ENCODE data around the gene NAIF1. TPM values are rescaled to one million over a fixed set of nuclear protein-coding genes. Genes with fewer than 3 reads are reported as not detected.
"Not testable (repeated sequence)": the region's sequence is repeated elsewhere in the genome, so short reads cannot be mapped to it uniquely, and the experiment has no call there.

Gene NAIF1
- total RNA-seq, 4 donors from 2014 or later, result 3.6 to 7.4 (median 6.9) TPM

GRCh38 chr9:128024761-128025308 lies 42.3 kb downstream of the NAIF1 start:
- DNase-seq, result no peak
- in situ Hi-C loops (cut with MboI; ENCODE audit: low sequenced_read_pairs in 4 of 4), result no loop called here
- H3K9me3 ChIP-seq, result no peaks in the 10 kb centered on the region
- H3K27ac ChIP-seq, result no peak overlapping the region
- H3K4me3 ChIP-seq, result no peak overlapping the region
- no peaks in the 10 kb centered on the region for H3K36me3 ChIP-seq
- no peak for ATAC-seq
- intact Hi-C loops (cut with DNase I; ENCODE audit: low total_unique reads), result no loop called here
- H3K4me1 ChIP-seq, result no peaks in the 10 kb centered on the region
- no peaks in the 10 kb centered on the region for H3K27me3 ChIP-seq
- TF ChIP-seq, protein P1, sequence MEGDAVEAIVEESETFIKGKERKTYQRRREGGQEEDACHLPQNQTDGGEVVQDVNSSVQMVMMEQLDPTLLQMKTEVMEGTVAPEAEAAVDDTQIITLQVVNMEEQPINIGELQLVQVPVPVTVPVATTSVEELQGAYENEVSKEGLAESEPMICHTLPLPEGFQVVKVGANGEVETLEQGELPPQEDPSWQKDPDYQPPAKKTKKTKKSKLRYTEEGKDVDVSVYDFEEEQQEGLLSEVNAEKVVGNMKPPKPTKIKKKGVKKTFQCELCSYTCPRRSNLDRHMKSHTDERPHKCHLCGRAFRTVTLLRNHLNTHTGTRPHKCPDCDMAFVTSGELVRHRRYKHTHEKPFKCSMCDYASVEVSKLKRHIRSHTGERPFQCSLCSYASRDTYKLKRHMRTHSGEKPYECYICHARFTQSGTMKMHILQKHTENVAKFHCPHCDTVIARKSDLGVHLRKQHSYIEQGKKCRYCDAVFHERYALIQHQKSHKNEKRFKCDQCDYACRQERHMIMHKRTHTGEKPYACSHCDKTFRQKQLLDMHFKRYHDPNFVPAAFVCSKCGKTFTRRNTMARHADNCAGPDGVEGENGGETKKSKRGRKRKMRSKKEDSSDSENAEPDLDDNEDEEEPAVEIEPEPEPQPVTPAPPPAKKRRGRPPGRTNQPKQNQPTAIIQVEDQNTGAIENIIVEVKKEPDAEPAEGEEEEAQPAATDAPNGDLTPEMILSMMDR (IDR thresholded peaks at IDR 0.05 in 4 of 5, conservative IDR thresholded peaks at IDR 0.05 in 1 of 5), result no peak
- no peak for TF ChIP-seq POLR2A (IDR thresholded peaks at IDR 0.05)

DNA sequence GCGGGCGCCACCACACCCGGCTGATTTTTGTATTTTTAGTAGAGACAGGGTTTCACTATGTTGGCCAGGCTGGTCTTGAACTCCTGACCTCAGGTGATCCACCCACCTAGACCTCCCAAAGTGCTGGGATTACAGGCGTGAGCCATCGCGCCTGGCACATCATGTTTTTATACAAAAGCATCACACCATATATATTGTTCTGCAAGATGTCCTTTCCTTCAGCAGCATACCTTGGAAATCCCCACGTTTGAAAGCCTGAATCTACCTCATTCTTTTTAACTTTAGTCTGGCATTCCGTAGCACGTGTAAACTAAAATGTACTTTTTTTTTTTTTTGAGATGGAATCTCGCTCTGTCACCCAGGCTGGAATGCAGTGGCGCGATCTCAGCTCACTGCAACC lies 43.4 kb downstream of the NAIF1 start:
- H3K9me3 ChIP-seq; H3K27ac ChIP-seq; in situ Hi-C loops (cut with MboI; ENCODE audit: low sequenced_read_pairs in 4 of 4); H3K27me3 ChIP-seq; intact Hi-C loops (cut with DNase I; ENCODE audit: low total_unique reads); DNase-seq; H3K36me3 ChIP-seq; ATAC-seq; H3K4me3 ChIP-seq; H3K4me1 ChIP-seq: not testable (repeated sequence)

GRCh38 chr9:128022886-128023285 lies 44.2 kb downstream of the NAIF1 start:
- Histone ChIP-seq H3K4me3 (no peak overlapping the region), H3K27me3 (no peaks in the 10 kb centered on the region), H3K36me3 (no peaks in the 10 kb centered on the region), H3K9me3 (no peaks in the 10 kb centered on the region), H3K4me1 (no peaks in the 10 kb centered on the region), H3K27ac (no peak overlapping the region)
- intact Hi-C loops (cut with DNase I; ENCODE audit: low total_unique reads), result no loop called here
- in situ Hi-C loops (cut with MboI; ENCODE audit: low sequenced_read_pairs in 4 of 4), result no loop called here
- DNase-seq, result no peak
- TF ChIP-seq POLR2A (IDR thresholded peaks at IDR 0.05), result no peak
- TF ChIP-seq, protein P1 (IDR thresholded peaks at IDR 0.05 in 4 of 5, conservative IDR thresholded peaks at IDR 0.05 in 1 of 5), result no peak
- ATAC-seq, result no peak

GRCh38 chr9:128021098-128021497 lies 46.0 kb downstream of the NAIF1 start:
- no peak for ATAC-seq
- in situ Hi-C loops (cut with MboI; ENCODE audit: low sequenced_read_pairs in 4 of 4), result no loop called here

GRCh38 chr9:128020692-128021091 lies 46.4 kb downstream of the NAIF1 start:
- TF ChIP-seq POLR2A (IDR thresholded peaks at IDR 0.05), result no peak
- TF ChIP-seq, protein P1 (IDR thresholded peaks at IDR 0.05 in 4 of 5, conservative IDR thresholded peaks at IDR 0.05 in 1 of 5), result no peak
- Histone ChIP-seq H3K4me3 (no peak overlapping the region), H3K4me1 (no peaks in the 10 kb centered on the region), H3K9me3 (no peaks in the 10 kb centered on the region), H3K27me3 (no peaks in the 10 kb centered on the region), H3K27ac (no peak overlapping the region), H3K36me3 (no peaks in the 10 kb centered on the region)
- DNase-seq (no peak), ATAC-seq (no peak)
- intact Hi-C loops (cut with DNase I; ENCODE audit: low total_unique reads) (no loop called here), in situ Hi-C loops (cut with MboI; ENCODE audit: low sequenced_read_pairs in 4 of 4) (no loop called here)

More at GRCh38 chr9:128021098-128021497, 46.0 kb downstream of the NAIF1 start:
- no peaks in the 10 kb centered on the region for H3K9me3 ChIP-seq
- intact Hi-C loops (cut with DNase I; ENCODE audit: low total_unique reads), result no loop called here
- H3K36me3 ChIP-seq, result no peaks in the 10 kb centered on the region
- no peaks in the 10 kb centered on the region for H3K4me1 ChIP-seq
- DNase-seq, result no peak
- H3K4me3 ChIP-seq, result no peak overlapping the region
- H3K27ac ChIP-seq, result no peak overlapping the region
- H3K27me3 ChIP-seq, result no peaks in the 10 kb centered on the region
- no peak for TF ChIP-seq POLR2A (IDR thresholded peaks at IDR 0.05)
- TF ChIP-seq, protein P1 (IDR thresholded peaks at IDR 0.05 in 4 of 5, conservative IDR thresholded peaks at IDR 0.05 in 1 of 5), result no peak
